Umbilical cord (tissue), 2 donors: ENCODE data around the gene ZCCHC14. TPM values are rescaled to one million over a fixed set of nuclear protein-coding genes. Genes with fewer than 3 reads are reported as not detected.
A peak's percentile ranks its signal among the peaks of the same experiment; 100 is the strongest.
"Not testable (repeated sequence)": the region's sequence is repeated elsewhere in the genome, so short reads cannot be mapped to it uniquely, and the experiment has no call there.

Experiments used
- DNase-seq: peaks from one replicate; pipeline ENCODE4 v3.0.0-alpha.2; 2015; ENCODE audit warnings: low spot score
- total RNA-seq: library from RNA; depleted of rRNA; stranded (reverse); fragments of >200 nt; gene quantifications from one replicate; pipeline ENCODE4 v1.2.3, GENCODE V29; 2014; ENCODE audit warnings: low replicate concordance; ENCODE audit not compliant: insufficient read depth

Gene ZCCHC14
- total RNA-seq, 1 donor from 2014 or later: 13.7 TPM

DNA sequence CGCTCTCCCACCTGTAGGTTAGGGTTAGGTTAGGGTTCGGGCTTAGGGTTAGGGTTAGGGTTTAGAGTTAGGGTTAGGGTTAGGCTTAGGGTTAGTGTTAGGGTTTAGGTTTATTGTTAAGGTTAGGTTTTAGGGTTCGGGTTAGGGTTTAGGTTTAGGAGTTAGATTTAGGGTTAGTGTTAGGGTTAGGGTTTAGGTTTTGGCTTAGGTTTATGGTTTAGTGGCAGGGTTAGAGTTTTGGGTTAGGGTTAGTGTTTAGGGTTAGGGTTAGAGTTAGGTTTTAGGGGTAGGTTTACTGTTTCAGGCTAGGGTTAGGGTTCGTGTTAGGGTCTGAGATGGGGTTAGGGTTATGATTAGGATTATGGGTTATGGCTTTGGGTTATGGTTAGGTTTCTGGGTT, 31.6 kb upstream of the ZCCHC14 start:
- no peak for DNase-seq

DNA sequence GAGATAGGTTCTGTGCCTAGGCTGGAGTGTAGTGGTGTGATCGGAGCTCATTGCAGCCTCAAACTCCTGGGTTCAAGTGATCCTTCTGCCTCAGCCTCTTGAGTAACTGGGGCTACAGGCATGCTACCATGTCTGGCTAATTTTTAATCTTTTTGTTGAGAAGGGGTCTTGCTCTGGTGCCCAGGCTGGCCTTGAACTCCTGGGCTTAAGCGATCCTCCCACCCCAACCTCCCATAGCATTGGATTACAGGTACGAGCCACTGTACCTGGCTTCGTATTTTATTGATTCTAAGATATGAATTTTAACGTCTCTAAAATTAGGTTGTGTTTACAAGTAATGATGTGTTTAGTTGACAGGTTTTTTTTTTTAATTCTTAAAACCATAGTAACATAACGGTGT, 30.8 kb upstream of the ZCCHC14 start:
- DNase-seq: not testable (repeated sequence)

DNA sequence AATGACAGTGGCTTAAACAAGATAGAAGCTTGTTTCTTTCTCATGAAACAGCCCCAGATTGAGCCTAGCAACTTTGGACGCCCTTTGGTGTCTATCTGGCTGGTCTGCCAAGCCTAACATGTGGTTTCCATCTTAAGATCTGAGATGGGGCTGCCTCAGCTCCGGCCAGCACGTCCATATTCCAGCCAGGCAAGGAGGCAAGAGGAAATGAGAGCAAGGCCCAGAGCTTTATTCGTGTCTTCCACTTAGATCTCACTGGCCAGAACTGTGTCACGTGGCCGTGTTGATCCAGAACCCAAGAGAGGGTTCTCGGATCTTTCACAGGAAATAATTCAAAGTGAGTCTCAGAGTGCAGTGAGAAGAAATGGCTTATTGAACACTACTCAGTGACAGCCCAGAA, 28.9 kb upstream of the ZCCHC14 start:
- not testable (repeated sequence) for DNase-seq

DNA sequence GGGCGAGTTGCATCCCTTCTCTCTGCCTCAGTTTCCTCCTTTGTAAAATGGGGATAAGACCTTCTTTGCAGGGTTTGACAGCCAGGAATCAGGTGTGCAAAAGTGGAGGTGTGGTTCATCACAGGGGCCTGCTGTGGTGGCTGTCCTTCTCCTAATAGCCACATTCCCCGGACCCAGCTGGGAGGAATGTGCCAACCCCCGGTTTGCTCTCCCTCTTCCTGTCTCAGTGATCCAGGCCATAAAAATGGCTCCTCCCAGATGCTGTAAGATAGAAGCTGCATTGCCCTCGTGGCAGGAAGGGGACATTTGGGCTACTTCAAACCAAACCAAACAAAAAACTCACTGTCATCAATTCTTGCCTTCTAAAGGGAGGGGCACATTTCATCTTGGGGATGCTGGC, 26.3 kb upstream of the ZCCHC14 start:
- DNase-seq: peak; percentile 23

DNA sequence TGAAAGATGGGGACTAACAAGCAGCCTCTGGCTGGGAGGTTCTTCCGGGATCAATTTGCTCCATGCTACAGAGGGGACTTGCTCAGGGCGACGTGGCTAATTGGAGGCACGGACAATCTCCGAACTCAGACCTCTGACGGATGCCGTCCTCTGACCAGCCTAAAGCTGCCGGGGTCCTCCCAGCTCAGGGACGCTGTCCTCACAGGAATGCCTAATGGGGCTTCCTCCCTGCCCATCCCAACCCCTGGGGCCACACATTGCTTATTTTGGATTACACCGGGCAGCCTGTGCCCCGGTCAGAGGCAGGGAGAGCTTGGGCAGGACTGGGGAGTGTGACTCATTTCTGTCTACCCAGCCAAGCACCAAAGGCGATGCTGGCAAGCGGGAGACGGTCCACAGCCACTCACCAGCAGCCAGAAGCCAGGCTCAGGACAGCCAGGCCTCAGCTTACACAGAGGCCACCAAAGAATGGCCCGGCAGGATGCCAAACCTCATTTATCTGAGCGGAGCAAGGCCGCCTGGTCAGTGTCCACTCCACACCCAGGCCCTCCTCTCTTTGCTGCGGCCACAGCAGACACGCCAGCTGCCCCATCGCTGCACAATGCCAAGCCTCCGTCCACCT, 25.7 kb upstream of the ZCCHC14 start:
- not testable (repeated sequence) for DNase-seq

DNA sequence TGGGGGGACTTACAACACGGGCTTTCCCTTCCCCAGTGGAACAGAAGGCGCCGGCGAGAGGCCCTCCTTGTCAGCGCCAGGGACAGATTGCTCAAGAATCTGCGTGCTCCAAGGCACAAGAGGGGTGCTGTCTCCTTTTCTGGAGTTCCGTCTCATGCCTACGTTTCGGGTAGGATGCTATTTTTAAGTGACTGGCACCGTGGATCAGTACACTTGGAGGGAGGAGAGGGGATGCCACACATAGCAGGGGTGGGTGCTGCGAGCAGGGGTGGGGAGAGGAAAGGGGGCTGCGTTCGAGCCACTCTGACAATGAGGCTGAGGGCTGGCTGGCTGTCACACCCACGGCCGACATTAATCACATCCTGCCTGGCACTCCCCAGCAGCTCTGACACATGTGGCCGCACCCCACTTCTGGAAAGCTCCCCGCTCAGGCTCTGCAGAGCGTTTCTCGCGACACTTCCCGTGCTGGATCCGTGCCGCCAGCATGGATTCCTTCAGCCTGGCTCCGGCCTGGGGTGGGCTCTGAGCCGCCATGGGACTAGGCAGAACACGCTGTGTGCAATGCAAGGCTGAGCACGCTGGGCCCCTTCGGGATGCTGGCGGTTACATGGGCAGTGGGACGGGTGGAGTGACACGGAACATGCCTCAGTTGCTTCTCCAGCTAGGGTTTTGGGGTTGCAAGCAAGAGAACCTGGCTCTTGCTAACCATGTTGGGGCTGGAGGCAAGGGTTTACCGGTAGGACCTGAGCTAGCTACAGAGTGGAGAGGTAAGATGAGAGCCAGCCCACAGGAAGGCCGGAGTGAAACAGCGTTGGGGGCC, 25.0 kb upstream of the ZCCHC14 start:
- not testable (repeated sequence) for DNase-seq

DNA sequence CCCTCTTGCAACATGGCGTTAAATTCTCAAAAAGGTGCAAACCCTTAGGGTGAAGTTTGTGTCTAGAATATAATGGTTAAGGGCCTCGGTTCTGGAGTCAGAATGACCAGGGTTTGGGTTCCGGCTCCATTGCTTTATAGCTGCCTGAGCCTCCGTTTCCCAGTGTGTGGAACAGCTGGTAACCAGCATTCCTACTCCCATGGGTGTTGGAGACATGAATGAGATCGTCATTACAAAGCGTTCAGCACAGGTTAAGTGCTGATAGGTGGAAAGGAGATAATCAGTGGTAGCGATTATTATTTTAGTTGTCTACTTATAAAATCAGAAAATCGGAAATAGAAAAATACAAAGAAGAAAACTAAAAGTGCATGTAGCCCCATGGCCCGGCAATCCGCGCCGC, 23.5 kb upstream of the ZCCHC14 start:
- no peak for DNase-seq

DNA sequence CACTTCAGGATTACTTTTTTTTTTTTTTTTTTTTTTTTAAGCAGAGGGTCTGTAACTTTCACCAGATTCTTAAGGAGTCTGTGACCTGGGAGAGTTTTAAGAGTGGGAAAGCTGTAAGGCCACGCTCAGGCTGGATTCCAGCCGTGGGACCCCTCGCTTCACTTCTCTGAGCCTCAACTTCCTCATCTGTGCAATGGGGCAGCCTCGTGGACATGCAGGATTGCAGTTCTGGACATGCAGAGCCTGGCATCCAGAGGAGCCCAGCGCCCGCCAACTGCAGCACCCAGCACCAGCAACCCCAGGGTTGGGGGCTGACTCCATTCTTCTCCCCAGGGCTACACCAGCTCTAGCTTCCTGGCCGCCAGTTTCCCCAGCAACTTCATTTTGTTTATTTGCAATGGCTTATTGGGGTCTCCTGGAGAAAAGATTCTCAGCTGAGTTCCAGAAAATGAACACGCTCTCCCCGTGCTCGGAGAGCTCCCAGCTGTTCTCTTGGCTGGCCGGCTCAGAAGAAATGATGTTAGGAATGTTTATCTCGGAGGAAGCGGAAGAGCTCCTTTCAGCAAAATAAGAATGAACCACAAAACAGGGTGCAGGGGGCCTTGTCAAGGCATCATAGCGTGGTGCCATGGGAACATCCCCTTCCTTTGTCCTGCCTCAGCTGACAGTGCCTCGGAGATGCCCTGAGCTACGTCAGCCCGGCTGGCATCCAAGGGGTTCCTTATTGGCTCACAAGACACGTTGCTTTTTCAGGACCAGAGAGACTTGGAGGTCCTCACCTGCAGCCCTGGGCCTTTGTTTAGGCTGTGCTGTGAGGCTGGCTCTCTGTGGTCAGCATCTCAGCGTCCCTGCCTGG, 22.9 kb upstream of the ZCCHC14 start:
- DNase-seq: no peak

DNA sequence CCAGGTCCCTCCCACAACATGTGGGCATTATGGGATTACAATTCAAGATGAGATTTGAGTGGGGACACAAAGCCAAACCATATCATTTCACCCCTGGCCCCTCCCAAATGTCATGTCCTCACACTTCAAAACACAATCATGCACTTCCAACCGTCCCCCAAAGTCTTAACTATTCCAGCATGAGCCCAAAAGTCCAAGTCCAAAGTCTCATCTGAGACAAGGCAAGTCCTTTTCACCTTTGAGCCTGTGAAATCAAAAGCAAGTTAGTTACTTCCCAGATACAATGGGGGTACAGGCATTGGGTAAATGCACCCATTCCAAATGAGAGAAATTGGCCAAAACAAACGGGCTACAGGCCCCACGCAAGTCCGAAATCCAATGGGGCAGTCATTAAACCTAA, 17.0 kb upstream of the ZCCHC14 start:
- not testable (repeated sequence) for DNase-seq

DNA sequence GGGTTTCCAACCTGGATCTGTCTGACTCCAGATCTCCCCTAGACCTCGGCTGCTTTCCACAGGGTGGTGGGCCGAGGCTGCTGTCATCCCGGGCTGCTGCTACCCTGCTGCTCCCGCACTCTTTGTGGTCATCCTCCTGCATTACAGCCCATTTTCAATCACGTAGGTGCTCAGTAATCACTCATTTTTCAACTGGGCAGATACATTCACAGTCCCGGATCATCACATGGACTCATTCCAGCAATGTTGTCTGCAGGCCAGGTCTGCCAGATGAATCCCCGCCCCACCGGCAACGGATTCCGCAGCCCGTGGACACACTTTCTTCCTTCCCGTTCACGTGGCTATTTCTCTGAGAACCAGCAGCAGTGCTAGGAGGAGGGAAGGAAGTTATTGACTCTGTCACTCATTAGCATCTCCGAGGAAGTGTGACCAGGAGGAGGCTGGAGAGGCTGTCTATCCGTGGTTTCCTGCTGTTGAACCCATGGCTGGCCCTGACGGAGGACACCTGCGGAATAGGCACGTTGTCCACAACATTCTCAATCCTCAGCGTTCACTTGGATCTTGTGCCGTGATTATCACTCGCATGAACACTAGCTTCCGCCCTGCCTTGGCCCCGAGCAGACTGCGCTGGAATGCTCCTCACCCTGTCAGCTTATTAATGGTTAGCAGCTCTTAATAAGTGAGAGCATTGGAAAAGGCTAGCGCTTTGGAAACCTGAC, 14.7 kb upstream of the ZCCHC14 start:
- no peak for DNase-seq

DNA sequence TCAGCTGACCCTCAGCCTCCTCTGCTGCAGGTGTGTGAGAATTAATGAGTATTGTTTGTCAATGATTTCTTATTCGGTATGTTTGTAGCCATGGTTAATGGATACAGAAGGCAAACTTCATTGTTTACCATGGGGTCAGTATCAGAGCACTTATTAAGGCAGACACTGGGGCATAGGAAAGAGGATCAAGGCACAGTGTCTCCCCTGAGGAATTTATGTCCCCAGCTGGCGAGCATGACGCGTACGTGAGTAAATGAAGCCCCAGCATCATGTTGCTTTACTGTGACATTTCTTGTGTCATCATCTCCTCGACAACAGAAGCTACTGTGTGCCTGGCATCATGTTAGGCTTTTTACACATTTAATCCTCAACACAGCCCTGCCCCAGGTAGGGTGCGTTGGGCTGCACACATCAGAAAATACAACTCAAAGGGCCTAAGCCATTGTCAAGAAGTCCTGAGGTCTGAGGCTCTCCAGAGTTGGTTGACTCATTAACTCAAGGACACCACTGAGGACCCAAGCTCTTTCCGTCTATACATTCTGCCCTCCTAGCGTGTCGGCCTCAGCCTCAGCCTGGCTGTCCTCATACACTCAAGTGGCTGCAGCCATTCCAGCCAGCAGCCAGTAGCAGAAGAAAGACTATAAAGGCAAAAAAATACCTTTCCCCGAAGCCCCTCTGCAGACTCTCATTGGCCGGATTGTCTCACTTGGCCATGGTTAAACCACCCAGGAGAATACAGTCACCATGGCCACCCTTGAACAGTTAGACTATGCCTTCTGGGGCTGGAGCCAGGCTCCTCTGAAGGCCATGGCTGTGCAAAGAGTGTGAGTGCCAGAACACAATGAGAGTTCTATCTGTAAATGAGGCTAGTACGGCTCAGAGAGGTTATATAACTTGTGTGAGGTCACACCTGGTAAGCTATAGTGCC, 13.9 kb upstream of the ZCCHC14 start:
- DNase-seq: no peak

DNA sequence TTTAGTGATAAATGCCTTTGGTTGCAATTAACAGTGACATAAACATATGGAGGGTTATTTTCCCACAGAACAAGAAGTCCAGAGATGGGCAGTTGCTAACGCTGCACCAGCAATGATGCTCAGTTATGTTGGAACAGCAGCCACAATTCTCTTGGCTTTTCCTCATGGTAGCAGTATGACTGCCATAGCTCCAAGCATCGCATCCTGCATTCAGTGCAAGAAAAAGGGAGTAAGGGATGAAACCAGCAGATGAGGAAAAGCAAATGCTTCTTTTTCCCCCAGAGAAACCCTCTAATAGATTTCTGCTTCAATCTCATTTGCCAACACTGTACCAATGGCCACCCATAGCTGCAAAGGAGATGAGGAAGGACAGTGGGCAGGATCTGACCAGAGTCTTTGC, 13.0 kb upstream of the ZCCHC14 start:
- no peak for DNase-seq

DNA sequence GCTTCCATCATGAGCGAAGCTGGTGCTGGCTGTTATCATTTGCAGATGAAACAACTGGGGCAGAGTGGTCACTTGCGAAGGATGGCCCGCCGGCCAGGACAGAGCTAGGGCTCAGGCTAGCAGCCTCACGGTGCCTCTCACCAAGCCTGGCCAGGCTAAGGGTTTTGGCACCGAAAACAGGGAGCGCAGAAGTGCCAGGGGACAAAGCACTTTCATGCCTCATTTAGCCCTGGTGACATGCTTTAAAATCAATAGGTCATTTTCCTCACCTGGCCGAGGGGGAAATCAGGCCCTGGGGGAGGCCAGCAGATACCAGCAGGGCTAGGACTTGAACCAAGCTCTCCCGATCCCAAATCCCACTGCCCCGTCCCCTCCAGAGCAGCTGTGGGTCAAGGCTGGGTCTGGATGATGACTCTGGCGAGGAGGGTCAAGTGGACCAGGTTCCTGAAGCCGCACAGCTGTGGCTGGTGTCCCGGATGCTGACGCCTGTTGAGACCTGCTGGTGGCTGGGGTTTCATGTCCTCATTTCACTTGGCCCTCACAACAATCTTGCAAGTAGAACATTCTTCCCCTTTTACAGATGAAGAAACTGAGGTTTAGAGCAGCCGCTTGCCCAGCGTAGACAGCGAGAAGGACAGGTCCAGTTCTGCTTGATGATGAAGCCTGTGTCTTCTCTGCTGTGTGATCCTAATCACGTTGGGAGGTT, 10.6 kb upstream of the ZCCHC14 start:
- not testable (repeated sequence) for DNase-seq

DNA sequence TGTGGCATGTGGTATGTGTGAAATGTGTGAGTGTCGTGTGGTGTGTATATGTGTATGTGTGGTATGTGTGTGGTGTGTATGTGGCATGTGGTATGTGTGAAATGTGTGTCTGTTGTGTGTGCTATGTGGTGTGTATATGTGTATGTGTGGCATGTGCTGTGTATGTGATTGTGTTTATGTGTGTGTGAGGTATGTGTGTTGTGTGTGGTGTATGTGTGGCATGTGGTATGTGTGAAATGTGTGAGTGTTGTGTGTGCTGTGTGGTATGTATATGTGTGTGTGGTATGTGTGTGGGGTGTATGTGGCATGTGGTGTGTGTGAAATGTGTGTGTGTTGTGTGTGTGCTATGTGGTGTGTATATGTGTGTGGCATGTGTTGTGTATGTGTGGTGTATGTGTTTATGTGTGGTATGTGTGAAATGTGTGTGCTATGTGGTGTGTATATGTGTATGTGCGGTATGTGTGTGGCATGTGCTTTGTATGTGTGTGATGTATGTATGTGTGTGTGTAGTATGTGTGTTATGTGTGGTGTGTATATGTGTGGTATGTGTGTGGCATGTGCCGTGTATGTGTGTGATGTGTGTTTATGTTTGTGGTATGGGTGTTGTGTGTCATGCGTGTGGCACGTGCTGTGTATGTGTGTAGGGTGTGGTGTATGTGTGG, 9.6 kb upstream of the ZCCHC14 start:
- DNase-seq: no peak

DNA sequence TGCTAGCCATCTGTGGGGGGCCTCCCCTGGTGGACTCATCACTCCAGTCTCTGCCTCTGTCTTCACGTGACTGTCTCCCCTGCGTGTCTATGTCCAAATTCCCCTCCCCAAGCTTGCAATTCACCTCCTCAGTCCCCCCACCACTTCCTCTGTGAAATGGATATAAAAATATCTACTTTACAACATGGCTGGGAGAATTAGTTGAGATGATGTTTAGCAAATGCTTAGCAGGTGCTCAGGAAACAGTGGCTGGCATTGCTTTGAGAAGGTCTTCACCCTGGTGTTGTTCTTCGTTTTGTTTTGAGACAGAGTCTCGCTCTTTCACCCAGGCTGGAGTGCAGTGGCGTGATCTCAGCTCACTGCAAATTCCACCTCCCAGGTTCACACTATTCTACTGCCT, 8.3 kb upstream of the ZCCHC14 start:
- DNase-seq: no peak

DNA sequence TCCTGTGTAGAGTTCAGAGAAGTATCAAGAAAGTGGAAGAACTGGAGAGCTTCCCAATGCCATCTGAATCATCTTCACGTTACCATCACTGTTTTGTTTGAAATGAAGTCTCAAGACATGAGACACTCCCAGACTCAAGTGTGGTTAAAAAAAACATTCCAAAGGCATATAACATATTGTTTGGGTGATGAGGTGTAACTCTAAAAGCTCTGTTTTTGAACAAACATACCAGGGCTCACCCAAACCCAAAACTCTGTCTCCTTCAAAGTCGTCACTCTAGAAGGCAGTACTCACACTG, 6.3 kb upstream of the ZCCHC14 start:
- no peak for DNase-seq

DNA sequence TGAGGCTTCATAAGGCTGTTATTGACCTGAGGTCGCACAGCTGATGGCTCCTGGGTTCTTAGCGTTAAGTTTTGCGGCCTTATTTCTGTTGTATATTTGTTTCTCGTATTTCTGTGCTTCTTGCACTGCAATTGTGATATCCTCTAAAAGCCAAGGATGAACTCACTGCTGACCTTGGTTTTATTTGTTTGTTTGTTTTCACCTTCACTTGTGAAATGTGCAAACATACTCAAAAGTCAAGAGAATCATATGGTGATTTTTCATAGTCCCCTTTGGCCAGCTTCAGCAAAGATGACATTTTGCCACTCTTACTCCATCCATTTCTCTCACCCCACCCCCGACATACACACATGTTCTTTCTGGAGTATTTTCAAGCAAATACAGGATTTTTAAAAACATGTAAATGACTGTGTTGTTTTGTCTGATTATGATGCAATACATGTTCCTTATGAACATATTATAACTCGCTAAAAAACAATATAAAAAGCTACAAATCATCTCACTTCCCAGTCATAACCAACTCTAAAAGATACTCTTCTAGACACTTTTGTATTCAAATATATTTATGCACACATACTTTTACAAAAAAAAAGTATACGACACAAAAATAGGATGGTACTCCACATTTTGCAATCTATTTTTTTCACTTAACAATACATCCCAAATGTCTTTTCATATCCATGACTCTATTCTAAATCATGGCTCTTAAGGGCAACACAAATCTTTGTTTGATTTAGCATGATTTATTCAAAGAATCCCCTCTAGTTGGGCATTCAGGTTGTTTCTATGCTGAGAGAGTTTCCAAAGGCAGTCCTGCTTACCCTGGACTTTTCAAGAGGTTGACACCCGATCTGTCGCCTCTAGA, 5.7 kb upstream of the ZCCHC14 start:
- no peak for DNase-seq

DNA sequence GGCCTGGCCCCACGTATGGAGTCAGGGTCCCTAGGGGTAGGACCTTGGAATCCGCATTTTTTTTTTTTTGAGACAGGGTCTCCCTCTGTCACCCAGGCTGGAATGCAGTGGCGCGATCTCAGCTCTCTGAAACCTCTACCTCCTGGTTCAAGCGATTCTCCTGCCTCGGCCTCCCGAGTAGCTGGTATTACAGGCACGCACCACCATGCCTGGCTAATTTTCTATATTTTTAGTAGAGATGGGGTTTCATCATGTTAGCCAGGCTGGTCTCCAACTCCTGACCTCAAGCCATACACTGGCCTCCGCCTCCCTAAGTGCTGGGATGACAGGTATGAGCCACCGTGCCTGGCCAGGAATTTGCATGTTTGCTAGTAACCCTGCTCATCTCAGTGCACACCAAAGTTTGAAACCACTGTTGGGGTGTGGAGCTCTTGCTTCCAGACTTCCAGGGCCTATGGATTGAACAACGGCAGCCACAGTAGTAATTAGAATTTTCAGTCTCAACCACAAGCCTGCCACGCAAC, 5.0 kb upstream of the ZCCHC14 start:
- DNase-seq: not testable (repeated sequence)
